Heart left ventricle (tissue), 13 donors: ENCODE data around the gene IL1RAPL1.

ENCODE experiments used
- CTCF ChIP-seq, 12 donors: fragments of 200-600 bp; sonication (generic) in 4 of 12; IDR thresholded peaks; one replicate each; pipeline versions ENCODE4 v1.5.0 to v1.8.0; 2018 to 2022; ENCODE audit warnings: antibody characterized with exemption in 12 of 12, mild to moderate bottlenecking in 5 of 12
- POLR2A ChIP-seq, 2 donors: fragments of 450-650 bp; IDR thresholded peaks; one replicate each; pipeline ENCODE4 v1.6.1; 2017; ENCODE audit warnings: antibody characterized with exemption in 2 of 2, mild to moderate bottlenecking in 2 of 2, moderate library complexity in 2 of 2
- donor health status: ischemic (EF 13 %, LVEDD 7.1; RV severe dilation, severe dysfunction).
- donor health status: DM: no; HTN: yes; CAD: no.
- donor health status: DM: no; HTN: no; CAD: no.
- donor health status: ischemic (EF 25% LVEDD 6.9; RV normal size, moderate dysfunction).
- donor health status: ischemic (EF 25% LVEDD 5.7; RV mildly dilated, moderate dysfunction).
- donor health status: ischemic (EF 35%, LVEDD 5.7; RV mildly dilated, moderate dysfunction).
- donor health status: nonischemic (EF 11% LVEDD 7.7; RV severe dilation, severe dysfunction).
- donor health status: DM: yes; HTN: yes; CAD: no.
- donor health status: PGD.
- donor health status: ischemic (EF 29% LVEDD 5.4; RV normal size, mild dysfunction).
- donor health status: nonischemic (EF 23%, LVEDD 6.1; RV moderate dilation, normal function).

- no peak for TF ChIP-seq CTCF (IDR thresholded peaks at IDR 0.05)
- no peak for TF ChIP-seq POLR2A (IDR thresholded peaks at IDR 0.05)
Observed at GRCh38 chrX:28847423-28847822, 260.2 kb downstream of the IL1RAPL1 start.
